ENCODE results near the gene SPAG9.

Gene SPAG9

GRCh38 chr17:51078009-51078592 lies 42.6 kb downstream of the SPAG9 start:
- TF ChIP-seq, protein P1, sequence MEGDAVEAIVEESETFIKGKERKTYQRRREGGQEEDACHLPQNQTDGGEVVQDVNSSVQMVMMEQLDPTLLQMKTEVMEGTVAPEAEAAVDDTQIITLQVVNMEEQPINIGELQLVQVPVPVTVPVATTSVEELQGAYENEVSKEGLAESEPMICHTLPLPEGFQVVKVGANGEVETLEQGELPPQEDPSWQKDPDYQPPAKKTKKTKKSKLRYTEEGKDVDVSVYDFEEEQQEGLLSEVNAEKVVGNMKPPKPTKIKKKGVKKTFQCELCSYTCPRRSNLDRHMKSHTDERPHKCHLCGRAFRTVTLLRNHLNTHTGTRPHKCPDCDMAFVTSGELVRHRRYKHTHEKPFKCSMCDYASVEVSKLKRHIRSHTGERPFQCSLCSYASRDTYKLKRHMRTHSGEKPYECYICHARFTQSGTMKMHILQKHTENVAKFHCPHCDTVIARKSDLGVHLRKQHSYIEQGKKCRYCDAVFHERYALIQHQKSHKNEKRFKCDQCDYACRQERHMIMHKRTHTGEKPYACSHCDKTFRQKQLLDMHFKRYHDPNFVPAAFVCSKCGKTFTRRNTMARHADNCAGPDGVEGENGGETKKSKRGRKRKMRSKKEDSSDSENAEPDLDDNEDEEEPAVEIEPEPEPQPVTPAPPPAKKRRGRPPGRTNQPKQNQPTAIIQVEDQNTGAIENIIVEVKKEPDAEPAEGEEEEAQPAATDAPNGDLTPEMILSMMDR (IDR thresholded peaks at IDR 0.05; ENCODE audit: extremely low read depth, missing control alignments): no peak
- DNase-seq (ENCODE audit: low spot score): no peak

DNA sequence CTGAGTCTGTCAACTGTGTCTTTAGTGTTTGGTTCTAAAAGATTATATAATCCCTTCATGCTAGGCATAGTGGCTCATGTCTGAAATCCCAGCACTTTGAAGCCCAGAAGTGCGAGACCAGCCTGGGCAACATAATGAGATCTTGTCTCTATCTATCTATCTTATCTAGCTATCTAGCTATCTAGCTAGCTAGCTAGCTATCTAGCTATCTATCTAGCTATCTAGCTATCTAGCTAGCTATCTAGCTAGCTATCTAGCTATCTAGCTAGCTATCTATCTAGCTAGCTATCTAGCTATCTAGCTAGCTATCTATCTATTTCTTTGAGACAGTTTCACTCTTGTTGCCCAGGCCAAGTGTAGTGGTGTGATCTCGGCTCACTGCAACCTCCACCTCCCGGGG lies 43.8 kb downstream of the SPAG9 start:
- TF ChIP-seq, protein P1 (IDR thresholded peaks at IDR 0.05; ENCODE audit: extremely low read depth, missing control alignments): no peak
- no peak for DNase-seq (ENCODE audit: low spot score)

- TF ChIP-seq, protein P1 (IDR thresholded peaks at IDR 0.05; ENCODE audit: extremely low read depth, missing control alignments): no peak
- no peak for DNase-seq (ENCODE audit: low spot score)
These were observed 49.1 kb downstream of the SPAG9 start for GRCh38 chr17:51071556-51071955.

GRCh38 chr17:51065466-51065865 lies 55.2 kb downstream of the SPAG9 start:
- DNase-seq (ENCODE audit: low spot score): no peak
- TF ChIP-seq, protein P1 (IDR thresholded peaks at IDR 0.05; ENCODE audit: extremely low read depth, missing control alignments): no peak

DNA sequence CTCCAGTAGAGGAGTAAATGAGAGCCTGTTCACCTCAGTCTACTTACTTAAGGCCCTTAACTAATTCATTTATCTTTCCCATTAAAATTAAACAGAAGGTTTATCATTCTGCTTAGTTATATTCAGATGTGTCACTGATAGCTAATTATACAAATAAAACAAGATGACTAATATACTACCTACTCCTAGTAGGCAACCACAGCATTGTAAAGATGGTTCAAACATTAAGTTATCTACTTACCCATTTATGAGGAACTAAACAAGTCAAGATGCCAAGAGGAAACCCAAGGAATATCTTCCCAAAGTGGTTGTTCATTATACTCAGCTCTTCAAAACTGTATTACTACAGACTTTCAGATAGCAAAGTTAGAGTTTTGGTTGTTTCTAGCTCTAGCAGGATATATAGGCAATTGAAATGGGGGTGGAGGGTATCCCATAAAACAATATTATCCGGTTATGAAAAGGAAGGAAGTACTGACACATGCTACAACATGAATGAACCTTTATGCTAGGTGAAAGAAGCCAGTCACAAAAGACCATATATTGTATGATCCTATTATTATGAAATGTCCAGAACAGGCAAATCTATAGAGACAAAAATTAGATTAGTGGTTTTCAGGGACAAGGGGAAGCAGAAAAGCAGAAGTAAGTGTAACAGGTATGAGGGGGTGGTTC lies 56.5 kb downstream of the SPAG9 start:
- TF ChIP-seq, protein P1 (IDR thresholded peaks at IDR 0.05; ENCODE audit: extremely low read depth, missing control alignments): no peak
- DNase-seq (ENCODE audit: low spot score): no peak

GRCh38 chr17:51060396-51060795 lies 60.3 kb downstream of the SPAG9 start:
- TF ChIP-seq, protein P1 (IDR thresholded peaks at IDR 0.05; ENCODE audit: extremely low read depth, missing control alignments): no peak

DNA sequence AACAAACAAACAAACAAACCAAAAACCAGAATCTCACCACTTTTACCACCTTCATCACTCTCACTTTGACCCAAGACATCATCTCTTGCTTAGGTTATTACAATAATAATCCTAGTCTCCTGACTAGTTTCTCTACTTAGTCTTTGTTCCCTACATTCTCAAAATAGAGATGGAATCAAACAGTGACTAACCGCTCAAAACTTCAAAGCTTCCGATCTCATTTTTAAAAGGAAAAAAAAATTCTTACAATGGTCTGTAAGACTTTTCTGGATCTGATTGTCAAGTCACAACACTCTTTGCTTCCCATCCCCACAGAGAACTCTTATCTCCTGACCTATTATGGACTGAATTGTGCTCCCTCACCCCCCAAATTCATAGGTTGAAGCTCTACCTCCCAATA lies 60.9 kb downstream of the SPAG9 start:
- no peak for DNase-seq (ENCODE audit: low spot score)

More at GRCh38 chr17:51060396-51060795, 60.3 kb downstream of the SPAG9 start:
- no peak for DNase-seq (ENCODE audit: low spot score)

More for the DNA sequence above, 60.9 kb downstream of the SPAG9 start:
- TF ChIP-seq, protein P1 (IDR thresholded peaks at IDR 0.05; ENCODE audit: extremely low read depth, missing control alignments): no peak

All from GM20000 (cell line).